HEK293T (cell line): Measurements from ENCODE around the gene BACH1.

Experiments
- FOXA1 ChIP-seq: fragments of 450-650 bp; IDR thresholded peaks from 2 replicates; pipeline ENCODE4 v1.6.1; 2016; ENCODE audit warnings: mild to moderate bottlenecking
- FOXM1 ChIP-seq: fragments of 450-650 bp; IDR thresholded peaks from 2 replicates; pipeline ENCODE4 v1.6.1; 2017; ENCODE audit warnings: mild to moderate bottlenecking, borderline replicate concordance

- TF ChIP-seq FOXA1 (no peak), FOXM1 (no peak)
Observed at GRCh38 chr21:29362758-29363157, 64.0 kb downstream of the BACH1 start.
